HepG2 (cell line): ENCODE measurements around the gene ZDHHC14. TPM values are rescaled to one million over a fixed set of nuclear protein-coding genes. Genes with fewer than 3 reads are reported as not detected.
A peak's percentile ranks its signal among the peaks of the same experiment; 100 is the strongest.

ENCODE experiments used
- BORCS8-MEF2B ChIP-seq: sonication (generic); formaldehyde crosslinking; IDR thresholded peaks from 2 replicates; pipeline ENCODE4 v1.8.0; 2022; ENCODE audit warnings: mild to moderate bottlenecking, missing genetic modification reagents
- CREB3 ChIP-seq: sonication (generic); formaldehyde crosslinking; IDR thresholded peaks from 2 replicates; pipeline ENCODE4 v1.5.0; 2020; ENCODE audit warnings: missing genetic modification reagents
- HNF4A ChIP-seq: sonication (generic); formaldehyde crosslinking; IDR thresholded peaks from 2 replicates; pipeline ENCODE4 v1.4.0; 2020; ENCODE audit warnings: missing genetic modification reagents
- MIXL1 ChIP-seq: IDR thresholded peaks from 2 replicates; pipeline ENCODE4 v1.6.1; 2016
- MXD1 ChIP-seq: sonication (generic); formaldehyde crosslinking; IDR thresholded peaks from 2 replicates; pipeline ENCODE4 v1.4.0; 2020; ENCODE audit warnings: mild to moderate bottlenecking, missing genetic modification reagents
- MXD3 ChIP-seq: IDR thresholded peaks from 2 replicates; pipeline ENCODE4 v1.6.1; 2016; ENCODE audit warnings: mild to moderate bottlenecking, missing biosample characterization, missing genetic modification reagents
- MZF1 ChIP-seq: sonication (generic); formaldehyde crosslinking; IDR thresholded peaks from 2 replicates; pipeline ENCODE4 v1.8.1; 2023; ENCODE audit warnings: mild to moderate bottlenecking, missing genetic modification reagents, borderline replicate concordance
- NFE2L2 ChIP-seq: fragments of 150-350 bp; IDR thresholded peaks from 2 replicates; pipeline ENCODE4 v1.6.1; 2014; ENCODE audit warnings: low read length
- RERE ChIP-seq: IDR thresholded peaks from 2 replicates; pipeline ENCODE4 v1.6.1; 2016; ENCODE audit warnings: low read depth, missing genetic modification reagents, missing compliant biosample characterization
- RNF2 ChIP-seq: fragments of 450-650 bp; conservative IDR thresholded peaks from 2 replicates; pipeline ENCODE4 v1.6.1; 2016; ENCODE audit warnings: low read depth
- SMAD9 ChIP-seq: sonication (generic); formaldehyde crosslinking; IDR thresholded peaks from 2 replicates; pipeline ENCODE4 v1.5.1; 2020; ENCODE audit warnings: mild to moderate bottlenecking, missing genetic modification reagents
- SP5 ChIP-seq: IDR thresholded peaks from 2 replicates; pipeline ENCODE4 v1.6.1; 2016; ENCODE audit warnings: low read depth, borderline replicate concordance
- SRSF1 ChIP-seq: fragments of 200-400 bp; formaldehyde crosslinking; optimal IDR thresholded peaks from 2 replicates; pipeline ENCODE3; 2017; ENCODE audit warnings: mild to moderate bottlenecking, low read depth, low read length, moderate library complexity
- TARDBP ChIP-seq: sonication (generic); formaldehyde crosslinking; IDR thresholded peaks from 2 replicates; pipeline ENCODE4 v1.8.0; 2022; ENCODE audit warnings: mild to moderate bottlenecking, missing genetic modification reagents
- ZFP36L2 ChIP-seq: sonication (generic); formaldehyde crosslinking; IDR thresholded peaks from 2 replicates; pipeline ENCODE4 v1.4.0; 2020; ENCODE audit warnings: missing genetic modification reagents
- ZNF143 ChIP-seq: sonication (generic); formaldehyde crosslinking; IDR thresholded peaks from 2 replicates; pipeline ENCODE4 v1.4.0; 2020; ENCODE audit warnings: missing genetic modification reagents
- ZNF331 ChIP-seq: sonication (generic); formaldehyde crosslinking; IDR thresholded peaks from 2 replicates; pipeline ENCODE4 v1.4.0; 2020; ENCODE audit warnings: missing genetic modification reagents
- ZNF496 ChIP-seq: sonication (generic); formaldehyde crosslinking; IDR thresholded peaks from 2 replicates; pipeline ENCODE4 v1.8.1; 2023; ENCODE audit warnings: mild to moderate bottlenecking, moderate library complexity, missing genetic modification reagents; ENCODE audit not compliant: insufficient replicate concordance
- ZNF513 ChIP-seq: sonication (generic); formaldehyde crosslinking; conservative IDR thresholded peaks from 2 replicates; pipeline ENCODE4 v1.5.0; 2020; ENCODE audit warnings: missing genetic modification reagents
- ZNF543 ChIP-seq: sonication (generic); formaldehyde crosslinking; IDR thresholded peaks from 2 replicates; pipeline ENCODE4 v1.4.0; 2020; ENCODE audit warnings: mild to moderate bottlenecking, missing genetic modification reagents
- ZNF674 ChIP-seq: sonication (generic); formaldehyde crosslinking; IDR thresholded peaks from 2 replicates; pipeline ENCODE4 v1.5.0; 2020; ENCODE audit warnings: low read depth, mild to moderate bottlenecking, missing genetic modification reagents
- ZNF816 ChIP-seq: sonication (generic); formaldehyde crosslinking; IDR thresholded peaks from 2 replicates; pipeline ENCODE4 v1.8.0; 2022; ENCODE audit warnings: missing genetic modification reagents, mild to moderate bottlenecking, borderline replicate concordance
- ZNF850 ChIP-seq: sonication (generic); formaldehyde crosslinking; conservative IDR thresholded peaks from 2 replicates; pipeline ENCODE4 v1.9.0; 2021; ENCODE audit warnings: mild to moderate bottlenecking, missing genetic modification reagents
- polyA plus RNA-seq, 8 experiments: library from polyadenylated mRNA; depleted of rRNA in 3 of 8; stranded (reverse) in 7 of 8; unstranded in 1 of 8; fragments of >200 nt; fragmentation: Illumina TruSeq in 4 of 8; extraction: Trizol in 4 of 8; gene quantifications; 2 replicates each; pipeline versions ENCODE4 v1.2.1 to v1.2.3, GENCODE V29; 2011 to 2016; ENCODE audit warnings: low read depth in 4 of 8, missing spikeins in 1 of 8, mixed read lengths in 1 of 8; ENCODE audit not compliant: insufficient read depth in 1 of 8
- total RNA-seq, 5 experiments: library from RNA; depleted of rRNA; stranded (reverse); fragments of >200 nt; fragmentation: Illumina TruSeq; extraction: Trizol; gene quantifications; 2 replicates each; pipeline ENCODE4 v1.2.3, GENCODE V29; 2016; ENCODE audit warnings: low read depth in 1 of 5

Gene ZDHHC14
- total and polyA plus RNA-seq, 2 of the 13 experiments (the other 11 are each of a cell fraction or from before 2014, with no cell fraction given), result 3.7 to 9.5 TPM

GRCh38 chr6:157586476-157587126 lies 205.6 kb downstream of the ZDHHC14 start (continued):
- no peak for TF ChIP-seq ZNF513 (CRISPR knock-in tag)
- TF ChIP-seq MZF1 (CRISPR knock-in tag), result no peak
- TF ChIP-seq ZNF850 (CRISPR knock-in tag), result no peak
- TF ChIP-seq SMAD9 (CRISPR knock-in tag), result no peak
- TF ChIP-seq SP5 (CRISPR knock-in tag), result no peak
- peak; percentile 59; the same call in 1 of the 2 replicates for TF ChIP-seq ZNF816 (CRISPR knock-in tag)
- TF ChIP-seq MXD1 (CRISPR knock-in tag), result no peak
- TF ChIP-seq MXD3 (CRISPR knock-in tag), result no peak
- no peak for TF ChIP-seq TARDBP (CRISPR knock-in tag)
- no peak for TF ChIP-seq ZFP36L2 (CRISPR knock-in tag)
- peak; percentile 84 for TF ChIP-seq MIXL1
- TF ChIP-seq NFE2L2, result no peak
- no peak for TF ChIP-seq BORCS8-MEF2B (CRISPR knock-in tag)
- TF ChIP-seq RNF2, result no peak
- TF ChIP-seq ZNF496 (CRISPR knock-in tag), result no peak
- peak; percentile 91 for TF ChIP-seq HNF4A (CRISPR knock-in tag)
- no peak for TF ChIP-seq ZNF143 (CRISPR knock-in tag)
- TF ChIP-seq ZNF331, result no peak
- TF ChIP-seq ZNF674 (CRISPR knock-in tag), result no peak
- no peak for TF ChIP-seq CREB3 (CRISPR knock-in tag)
- no peak for TF ChIP-seq ZNF543 (CRISPR knock-in tag)
- peak; percentile 73; the same call in 1 of the 2 replicates for TF ChIP-seq RERE
- TF ChIP-seq SRSF1, result no peak
